Neural crest cell (in vitro differentiated cells): ENCODE measurements around the gene NAGLU. TPM values are rescaled to one million over a fixed set of nuclear protein-coding genes. Genes with fewer than 3 reads are reported as not detected.
"Not testable (repeated sequence)": the region's sequence is repeated elsewhere in the genome, so short reads cannot be mapped to it uniquely, and the experiment has no call there.

Experiments used
- DNase-seq: peaks from one replicate; pipeline ENCODE4 v3.0.0; 2021; ENCODE audit warnings: low read depth, mixed read lengths, low spot score
- H3K27ac Mint-ChIP-seq: one replicate; pipeline ENCODE4 v1.8.0; 2021; ENCODE audit warnings: mild to moderate bottlenecking, mixed read lengths; ENCODE audit not compliant: unreplicated experiment
- H3K27me3 Mint-ChIP-seq: 2 replicates; pipeline ENCODE4 v1.8.0; 2021; ENCODE audit warnings: low read depth, mild to moderate bottlenecking, mixed read lengths
- H3K36me3 Mint-ChIP-seq: 2 replicates; pipeline ENCODE4 v1.8.0; 2021; ENCODE audit warnings: low read depth, mild to moderate bottlenecking, mixed read lengths
- H3K4me1 Mint-ChIP-seq: 2 replicates; pipeline ENCODE4 v1.8.0; 2021; ENCODE audit warnings: mixed read lengths
- H3K4me3 Mint-ChIP-seq: one replicate; pipeline ENCODE4 v1.8.0; 2021; ENCODE audit warnings: mild to moderate bottlenecking, mixed read lengths
- H3K9me3 Mint-ChIP-seq: 2 replicates; pipeline ENCODE4 v1.8.0; 2021; ENCODE audit warnings: mixed read lengths
- CTCF ChIP-seq: fragments of 200-600 bp; sonication (generic); conservative IDR thresholded peaks from 2 replicates; pipeline ENCODE4 v1.5.0; 2021; ENCODE audit warnings: antibody characterized with exemption, mild to moderate bottlenecking
- total RNA-seq: library from RNA; stranded (reverse); gene quantifications from 2 replicates; pipeline ENCODE4 v1.2.1, GENCODE V29; 2021

Gene NAGLU
- total RNA-seq, 1 donor from 2014 or later: 20.5 TPM

- Mint-ChIP-seq H3K9me3 (no peaks in the 10 kb centered on the region), H3K27me3 (peaks cover under 1% of the 10 kb centered on the region), H3K4me3 (peak overlapping the region; percentile 92), H3K27ac (no peak overlapping the region), H3K36me3 (no peaks in the 10 kb centered on the region), H3K4me1 (peaks cover 26% of the 10 kb centered on the region)
- no peak for DNase-seq
- TF ChIP-seq CTCF: no peak
These were observed 17.8 kb downstream of the NAGLU start for GRCh38 chr17:42553866-42554249.

GRCh38 chr17:42554250-42555121, 18.4 kb downstream of the NAGLU start:
- Mint-ChIP-seq H3K4me1 (peaks cover 21% of the 10 kb centered on the region), H3K9me3 (no peaks in the 10 kb centered on the region), H3K27me3 (no peaks in the 10 kb centered on the region), H3K27ac (peak overlapping the region; percentile 94), H3K36me3 (no peaks in the 10 kb centered on the region), H3K4me3 (peak overlapping the region; percentile 92)
- no peak for TF ChIP-seq CTCF
- peak; percentile 81 for DNase-seq

- H3K27ac Mint-ChIP-seq: peak overlapping the region; percentile 94
These were observed 19.1 kb downstream of the NAGLU start for GRCh38 chr17:42555122-42555622.

GRCh38 chr17:42555961-42556617, 20.0 kb downstream of the NAGLU start:
- H3K27me3 Mint-ChIP-seq, H3K36me3 Mint-ChIP-seq, H3K27ac Mint-ChIP-seq, DNase-seq, H3K9me3 Mint-ChIP-seq: not testable (repeated sequence)
- Mint-ChIP-seq H3K4me1 (peaks cover 16% of the 10 kb centered on the region), H3K4me3 (peak overlapping the region; percentile 92)

More at GRCh38 chr17:42555122-42555622, 19.1 kb downstream of the NAGLU start:
- Mint-ChIP-seq H3K4me3 (peak overlapping the region; percentile 92), H3K4me1 (peaks cover 21% of the 10 kb centered on the region), H3K27me3 (no peaks in the 10 kb centered on the region), H3K36me3 (no peaks in the 10 kb centered on the region), H3K9me3 (no peaks in the 10 kb centered on the region)
- TF ChIP-seq CTCF: no peak
- DNase-seq: no peak

- no peaks in the 10 kb centered on the region for H3K9me3 Mint-ChIP-seq
- no peak for TF ChIP-seq CTCF
- no peak for DNase-seq
- H3K4me1 Mint-ChIP-seq: peaks cover 33% of the 10 kb centered on the region
- H3K27me3 Mint-ChIP-seq: no peaks in the 10 kb centered on the region
- H3K27ac Mint-ChIP-seq: no peak overlapping the region
- H3K36me3 Mint-ChIP-seq: no peaks in the 10 kb centered on the region
- peak overlapping the region; percentile 56 for H3K4me3 Mint-ChIP-seq
These were observed 23.0 kb downstream of the NAGLU start for GRCh38 chr17:42559075-42559474.
